ENCODE measurements around the gene PRSS50. TPM values are rescaled to one million over a fixed set of nuclear protein-coding genes. Genes with fewer than 3 reads are reported as not detected.

The PRSS50 gene
- total RNA-seq, 1 experiment from 2014 or later: not detected

DNA sequence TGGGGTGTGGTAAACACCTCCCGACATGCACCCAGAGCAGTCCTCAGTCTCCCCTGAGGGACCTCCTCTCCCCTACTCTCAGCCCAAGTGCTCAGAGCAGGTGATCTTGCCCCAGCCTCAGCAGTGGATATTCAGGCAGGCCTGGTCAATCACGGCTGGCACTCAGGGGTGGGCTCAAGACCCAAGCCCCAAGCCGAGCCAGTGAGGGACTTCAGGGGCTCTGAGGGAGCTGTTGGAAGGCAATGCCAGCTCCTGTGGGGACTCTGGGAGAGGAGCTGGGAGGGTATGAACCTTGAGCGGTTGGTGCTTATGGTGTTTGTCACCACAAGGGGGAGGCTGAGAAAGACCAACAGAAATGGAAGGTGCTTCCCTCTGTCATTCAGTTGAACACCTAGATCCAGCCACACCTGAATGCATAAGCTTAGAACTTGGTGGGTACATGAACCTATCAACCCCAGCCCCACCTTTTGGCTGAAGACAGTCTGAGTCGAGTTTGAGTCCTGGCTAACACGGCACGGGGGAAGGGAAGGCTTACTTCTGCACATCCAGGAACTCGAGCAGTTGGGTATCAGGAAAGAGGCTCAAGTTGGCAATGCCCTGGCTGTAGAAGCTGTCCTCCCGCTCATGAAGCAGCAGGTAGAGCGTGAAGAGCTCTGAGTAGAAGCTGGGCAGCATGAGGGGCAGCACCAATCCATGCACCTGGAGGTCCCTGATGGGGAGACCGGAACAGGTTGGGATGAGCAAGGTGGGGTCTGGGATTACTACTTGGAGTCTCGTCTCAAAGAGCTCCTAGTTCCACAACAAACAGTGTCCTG, 43.4 kb downstream of the PRSS50 start:
- BruUV-seq (replicated peaks): no TSS peak
- POLR2A ChIA-PET (ENCODE audit: low non-redundant PET): no interaction called here

DNA sequence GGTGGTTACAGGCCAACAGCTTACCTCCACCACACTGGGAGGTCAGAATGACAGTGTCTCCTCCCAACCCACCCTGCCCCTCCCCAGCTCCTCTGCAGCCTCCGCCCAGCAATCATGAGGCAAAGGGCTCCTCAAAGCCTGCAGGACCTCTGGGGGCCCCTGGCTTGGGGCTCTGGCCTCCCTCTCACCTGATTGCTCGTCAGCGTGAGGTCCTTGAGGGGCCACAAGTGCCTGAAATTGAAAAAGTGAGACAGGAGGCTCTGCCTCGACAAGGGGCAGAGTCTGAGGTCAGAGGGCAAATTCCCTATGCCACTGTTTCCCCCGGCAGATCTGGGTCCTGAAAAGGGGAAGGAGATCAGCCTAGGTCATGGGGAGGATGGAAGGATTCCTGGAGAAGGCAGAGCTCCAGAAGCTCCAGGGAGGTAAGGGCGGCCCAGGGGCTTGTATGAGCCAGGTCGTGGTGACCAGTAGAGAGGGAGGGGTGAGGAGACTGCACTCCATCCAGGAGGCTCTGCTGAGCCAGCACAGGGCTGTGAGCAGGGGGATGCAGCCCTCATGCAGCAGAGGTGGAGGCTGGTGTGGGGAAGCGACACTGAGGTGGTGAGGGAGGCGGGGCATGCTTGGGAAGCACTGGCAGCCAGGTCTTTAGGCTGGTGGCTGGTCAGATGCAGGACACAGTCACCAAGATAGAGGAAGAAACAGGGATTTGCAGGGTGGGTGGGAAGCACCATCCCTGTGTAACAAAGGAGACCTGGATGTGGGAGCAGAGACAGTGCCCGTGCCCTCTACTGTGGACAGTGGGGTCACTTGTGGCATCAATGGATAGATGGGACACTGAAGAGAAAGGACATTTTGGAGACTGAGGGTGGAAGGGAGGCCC, 44.3 kb downstream of the PRSS50 start:
- Histone ChIP-seq H3K27me3 (replicated peaks; ENCODE audit: insufficient read depth, low read depth, low read length, poor library complexity) (no peaks in the 10 kb centered on the region), H3K4me3 (ENCODE audit: low read depth, low read length, poor library complexity, severe bottlenecking) (no peak overlapping the region), H3K9me3 (ENCODE audit: low read depth, low read length, poor library complexity, severe bottlenecking) (no peaks in the 10 kb centered on the region), H3K27ac (ENCODE audit: low read depth, low read length, poor library complexity, severe bottlenecking) (no peak overlapping the region), H3K4me1 (ENCODE audit: insufficient read depth, low read length, poor library complexity, severe bottlenecking) (no peaks in the 10 kb centered on the region), H3K36me3 (ENCODE audit: insufficient read depth, low read length, poor library complexity, severe bottlenecking) (no peaks in the 10 kb centered on the region)
- no peak for DNase-seq (ENCODE audit: low spot score)
- CTCF ChIA-PET: no interaction called here
- no TSS peak for BruUV-seq (replicated peaks)
- POLR2A ChIA-PET (ENCODE audit: low non-redundant PET): no interaction called here
- intact Hi-C loops (cut with micrococcal nuclease; ENCODE audit: unreplicated experiment): no loop called here
- no peak for TF ChIP-seq EZH2 (IDR thresholded peaks at IDR 0.05; ENCODE audit: borderline replicate concordance, low read depth, low read length, poor library complexity, severe bottlenecking)
- TF ChIP-seq, protein P1, sequence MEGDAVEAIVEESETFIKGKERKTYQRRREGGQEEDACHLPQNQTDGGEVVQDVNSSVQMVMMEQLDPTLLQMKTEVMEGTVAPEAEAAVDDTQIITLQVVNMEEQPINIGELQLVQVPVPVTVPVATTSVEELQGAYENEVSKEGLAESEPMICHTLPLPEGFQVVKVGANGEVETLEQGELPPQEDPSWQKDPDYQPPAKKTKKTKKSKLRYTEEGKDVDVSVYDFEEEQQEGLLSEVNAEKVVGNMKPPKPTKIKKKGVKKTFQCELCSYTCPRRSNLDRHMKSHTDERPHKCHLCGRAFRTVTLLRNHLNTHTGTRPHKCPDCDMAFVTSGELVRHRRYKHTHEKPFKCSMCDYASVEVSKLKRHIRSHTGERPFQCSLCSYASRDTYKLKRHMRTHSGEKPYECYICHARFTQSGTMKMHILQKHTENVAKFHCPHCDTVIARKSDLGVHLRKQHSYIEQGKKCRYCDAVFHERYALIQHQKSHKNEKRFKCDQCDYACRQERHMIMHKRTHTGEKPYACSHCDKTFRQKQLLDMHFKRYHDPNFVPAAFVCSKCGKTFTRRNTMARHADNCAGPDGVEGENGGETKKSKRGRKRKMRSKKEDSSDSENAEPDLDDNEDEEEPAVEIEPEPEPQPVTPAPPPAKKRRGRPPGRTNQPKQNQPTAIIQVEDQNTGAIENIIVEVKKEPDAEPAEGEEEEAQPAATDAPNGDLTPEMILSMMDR (conservative IDR thresholded peaks at IDR 0.05; ENCODE audit: low read depth, low read length): no peak

More for the DNA sequence above, 43.4 kb downstream of the PRSS50 start:
- no peak overlapping the region for H3K4me3 ChIP-seq (ENCODE audit: low read depth, low read length, poor library complexity, severe bottlenecking)
- no peak for TF ChIP-seq EZH2 (IDR thresholded peaks at IDR 0.05; ENCODE audit: borderline replicate concordance, low read depth, low read length, poor library complexity, severe bottlenecking)
- TF ChIP-seq, protein P1 (conservative IDR thresholded peaks at IDR 0.05; ENCODE audit: low read depth, low read length): peak; percentile 27
- DNase-seq (ENCODE audit: low spot score): no peak
- H3K27ac ChIP-seq (ENCODE audit: low read depth, low read length, poor library complexity, severe bottlenecking): no peak overlapping the region
- no peaks in the 10 kb centered on the region for H3K36me3 ChIP-seq (ENCODE audit: insufficient read depth, low read length, poor library complexity, severe bottlenecking)
- H3K4me1 ChIP-seq (ENCODE audit: insufficient read depth, low read length, poor library complexity, severe bottlenecking): no peaks in the 10 kb centered on the region
- CTCF ChIA-PET: no interaction called here
- intact Hi-C loops (cut with micrococcal nuclease; ENCODE audit: unreplicated experiment): no loop called here
- no peaks in the 10 kb centered on the region for H3K27me3 ChIP-seq (replicated peaks; ENCODE audit: insufficient read depth, low read depth, low read length, poor library complexity)
- no peaks in the 10 kb centered on the region for H3K9me3 ChIP-seq (ENCODE audit: low read depth, low read length, poor library complexity, severe bottlenecking)

DNA sequence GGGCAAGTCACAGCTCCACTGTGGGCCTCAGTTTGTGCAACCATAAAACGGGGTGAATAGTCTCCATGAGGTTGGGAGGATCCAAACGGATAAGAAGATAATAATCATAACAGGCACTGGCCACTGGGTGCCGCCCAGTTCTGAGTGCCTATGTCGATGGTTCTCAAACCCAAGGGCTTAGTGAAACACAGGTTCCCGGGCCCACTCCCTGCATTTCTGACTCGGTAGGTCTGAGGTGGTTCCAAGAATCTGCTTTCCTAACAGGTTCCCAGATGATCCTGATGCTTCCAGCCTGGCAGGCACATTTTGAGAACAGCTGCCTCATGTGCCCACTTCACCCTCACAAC, 45.3 kb downstream of the PRSS50 start:
- Histone ChIP-seq H3K4me3 (ENCODE audit: low read depth, low read length, poor library complexity, severe bottlenecking) (no peak overlapping the region), H3K36me3 (ENCODE audit: insufficient read depth, low read length, poor library complexity, severe bottlenecking) (no peaks in the 10 kb centered on the region), H3K27ac (ENCODE audit: low read depth, low read length, poor library complexity, severe bottlenecking) (no peak overlapping the region), H3K4me1 (ENCODE audit: insufficient read depth, low read length, poor library complexity, severe bottlenecking) (no peaks in the 10 kb centered on the region), H3K9me3 (ENCODE audit: low read depth, low read length, poor library complexity, severe bottlenecking) (no peaks in the 10 kb centered on the region), H3K27me3 (replicated peaks; ENCODE audit: insufficient read depth, low read depth, low read length, poor library complexity) (no peaks in the 10 kb centered on the region)
- no peak for DNase-seq (ENCODE audit: low spot score)
- TF ChIP-seq, protein P1 (conservative IDR thresholded peaks at IDR 0.05; ENCODE audit: low read depth, low read length): no peak
- no peak for TF ChIP-seq EZH2 (IDR thresholded peaks at IDR 0.05; ENCODE audit: borderline replicate concordance, low read depth, low read length, poor library complexity, severe bottlenecking)
- POLR2A ChIA-PET (ENCODE audit: low non-redundant PET): no interaction called here
- BruUV-seq (replicated peaks): no TSS peak
- intact Hi-C loops (cut with micrococcal nuclease; ENCODE audit: unreplicated experiment): no loop called here
- CTCF ChIA-PET: no interaction called here
